ENCODE measurements around the gene GPR108.

The GPR108 gene

GRCh38 chr19:6737873-6738786 is 750 bp upstream of the GPR108 start:
- ChIA-PET POLR2A (interaction anchor here (0.6 to 1.9 kb wide), 5 partner anchors 18 to 131 kb away, joined by 3 to 9 read pairs (median 3); partner anchors contain the start of genes C3 and VAV1), CTCF (interaction anchor here (0.6 to 3.9 kb wide), 20 partner anchors 9 to 182 kb away, joined by 3 to 31 read pairs (median 4); partner anchors contain the start of gene VAV1)
- H3K9me3 ChIP-seq (ENCODE audit: control extremely low read depth in 1 of 5, control insufficient read depth in 4 of 5, insufficient read depth in 2 of 5, low read depth in 1 of 5, low read length in 4 of 5): no peaks in the 10 kb centered on the region
- H3K27ac ChIP-seq (ENCODE audit: insufficient read depth in 1 of 2, low read depth in 1 of 2, low read length in 2 of 2, poor library complexity in 1 of 2, severe bottlenecking in 2 of 2): peak overlapping the region in 1 of 2 experiments; percentile 71
- H3K27me3 ChIP-seq (replicated peaks in 2 of 5; ENCODE audit: control insufficient read depth in 4 of 5, insufficient read depth in 5 of 5, low read length in 4 of 5): no peaks in the 10 kb centered on the region
- H3K4me1 ChIP-seq (ENCODE audit: control extremely low read depth in 1 of 4, control insufficient read depth in 4 of 4, insufficient read depth in 4 of 4, low read length in 3 of 4): peaks cover 5 to 54% (median 50%) of the 10 kb centered on the region in 4 experiments
- peak; percentile 83 to 90 (median 90) for DNase-seq
- H3K4me3 ChIP-seq (ENCODE audit: control insufficient read depth in 1 of 7, extremely low read depth in 1 of 7, insufficient read depth in 4 of 7, low read depth in 2 of 7, low read length in 6 of 7): peak overlapping the region in 6 of 7 experiments; percentile 24 to 81 (median 68)
- H3K36me3 ChIP-seq (ENCODE audit: control insufficient read depth in 4 of 4, insufficient read depth in 4 of 4, low read length in 3 of 4): peaks cover 0 to 15% (median 5%) of the 10 kb centered on the region in 4 experiments
- 23% methylated on average over 11 of the region's 13 CpGs for WGBS (ENCODE audit: insufficient coverage)

- POLR2A ChIA-PET: no interaction called here
Measured at GRCh38 chr19:6736917-6737283, 480 bp downstream of the GPR108 start.

DNA sequence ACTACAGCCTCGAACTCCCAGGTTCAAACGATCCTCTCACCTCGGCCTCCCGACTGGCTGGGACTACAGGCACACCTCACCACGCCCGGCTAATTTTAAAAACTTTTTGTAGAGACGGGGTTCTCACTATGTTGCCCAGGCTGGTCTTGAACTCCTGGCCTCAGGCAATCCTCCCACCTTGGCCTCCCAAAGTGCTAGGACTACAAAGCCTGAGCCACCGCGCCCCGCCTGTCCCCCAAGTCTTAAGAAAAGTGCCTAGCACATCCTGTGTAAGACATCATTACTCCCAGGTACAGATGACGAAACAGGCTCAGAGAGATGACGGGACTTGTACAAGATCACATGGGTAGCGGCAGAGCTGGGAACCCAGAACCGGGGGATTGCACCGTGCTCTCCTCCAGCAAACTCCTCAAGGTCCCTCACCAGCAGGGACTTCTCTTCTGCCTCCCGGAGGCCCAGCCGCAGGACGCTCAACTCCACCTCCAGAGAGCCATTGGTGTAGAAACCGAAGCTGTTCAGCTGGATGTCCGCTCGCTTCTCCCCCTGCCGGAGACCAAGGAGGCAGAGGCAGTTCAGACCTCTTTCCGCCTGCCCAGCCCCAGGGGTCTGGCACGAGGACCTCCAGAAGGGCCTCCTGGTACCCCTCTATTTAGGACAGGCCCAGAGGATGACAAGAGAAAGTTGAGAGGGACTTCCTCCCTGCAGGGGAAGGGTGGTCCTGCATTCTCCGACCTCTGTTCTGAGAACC is 1.0 kb downstream of the GPR108 start:
- CTCF ChIA-PET: interaction anchor here (1.0 to 3.9 kb wide), 15 partner anchors 11 to 220 kb away, joined by 3 to 31 read pairs (median 5); partner anchors contain the start of gene VAV1
- Histone ChIP-seq H3K36me3 (ENCODE audit: control insufficient read depth in 4 of 4, insufficient read depth in 4 of 4, low read length in 3 of 4) (peaks cover 2 to 27% (median 14%) of the 10 kb centered on the region in 4 experiments), H3K4me3 (ENCODE audit: control insufficient read depth in 1 of 7, extremely low read depth in 1 of 7, insufficient read depth in 4 of 7, low read depth in 2 of 7, low read length in 6 of 7) (peak overlapping the region; percentile 77 to 93 (median 79)), H3K9me3 (ENCODE audit: control extremely low read depth in 1 of 5, control insufficient read depth in 4 of 5, insufficient read depth in 2 of 5, low read depth in 1 of 5, low read length in 4 of 5) (no peaks in the 10 kb centered on the region), H3K4me1 (ENCODE audit: control extremely low read depth in 1 of 4, control insufficient read depth in 4 of 4, insufficient read depth in 4 of 4, low read length in 3 of 4) (peaks cover 5 to 53% (median 48%) of the 10 kb centered on the region in 4 experiments), H3K27me3 (replicated peaks in 2 of 5; ENCODE audit: control insufficient read depth in 4 of 5, insufficient read depth in 5 of 5, low read length in 4 of 5) (no peaks in the 10 kb centered on the region), H3K27ac (ENCODE audit: insufficient read depth in 1 of 2, low read depth in 1 of 2, low read length in 2 of 2, poor library complexity in 1 of 2, severe bottlenecking in 2 of 2) (peak overlapping the region; percentile 95 to 98)
- DNase-seq: peak; percentile 86 to 91 (median 89)
- POLR2A ChIA-PET: no interaction called here
- WGBS (ENCODE audit: insufficient coverage): 27% methylated on average over 25 of the region's 25 CpGs

More at GRCh38 chr19:6736917-6737283, 480 bp downstream of the GPR108 start:
- H3K27me3 ChIP-seq (replicated peaks in 2 of 5; ENCODE audit: control insufficient read depth in 4 of 5, insufficient read depth in 5 of 5, low read length in 4 of 5): no peaks in the 10 kb centered on the region
- H3K4me1 ChIP-seq (ENCODE audit: control extremely low read depth in 1 of 4, control insufficient read depth in 4 of 4, insufficient read depth in 4 of 4, low read length in 3 of 4): peaks cover 5 to 54% (median 50%) of the 10 kb centered on the region in 4 experiments
- peak overlapping the region; percentile 77 to 93 (median 79) for H3K4me3 ChIP-seq (ENCODE audit: control insufficient read depth in 1 of 7, extremely low read depth in 1 of 7, insufficient read depth in 4 of 7, low read depth in 2 of 7, low read length in 6 of 7)
- H3K9me3 ChIP-seq (ENCODE audit: control extremely low read depth in 1 of 5, control insufficient read depth in 4 of 5, insufficient read depth in 2 of 5, low read depth in 1 of 5, low read length in 4 of 5): no peaks in the 10 kb centered on the region
- CTCF ChIA-PET: interaction anchor here (0.6 to 3.9 kb wide), 18 partner anchors 9 to 220 kb away, joined by 3 to 31 read pairs (median 4); partner anchors contain the start of gene VAV1
- 0% methylated on average over 11 of the region's 16 CpGs for WGBS (ENCODE audit: insufficient coverage)
- peaks cover 0 to 23% (median 9%) of the 10 kb centered on the region in 4 experiments for H3K36me3 ChIP-seq (ENCODE audit: control insufficient read depth in 4 of 4, insufficient read depth in 4 of 4, low read length in 3 of 4)
- no peak for DNase-seq
- peak overlapping the region; percentile 95 to 98 for H3K27ac ChIP-seq (ENCODE audit: insufficient read depth in 1 of 2, low read depth in 1 of 2, low read length in 2 of 2, poor library complexity in 1 of 2, severe bottlenecking in 2 of 2)

- 90% methylated on average over 13 of the region's 15 CpGs for WGBS (ENCODE audit: insufficient coverage)
- Histone ChIP-seq H3K4me3 (ENCODE audit: control insufficient read depth in 1 of 7, extremely low read depth in 1 of 7, insufficient read depth in 4 of 7, low read depth in 2 of 7, low read length in 6 of 7) (peak overlapping the region in 2 of 7 experiments; percentile 77 to 93), H3K36me3 (ENCODE audit: control insufficient read depth in 4 of 4, insufficient read depth in 4 of 4, low read length in 3 of 4) (peaks cover 2 to 31% (median 14%) of the 10 kb centered on the region in 4 experiments), H3K9me3 (ENCODE audit: control extremely low read depth in 1 of 5, control insufficient read depth in 4 of 5, insufficient read depth in 2 of 5, low read depth in 1 of 5, low read length in 4 of 5) (no peaks in the 10 kb centered on the region), H3K27me3 (replicated peaks in 2 of 5; ENCODE audit: control insufficient read depth in 4 of 5, insufficient read depth in 5 of 5, low read length in 4 of 5) (no peaks in the 10 kb centered on the region), H3K27ac (ENCODE audit: insufficient read depth in 1 of 2, low read depth in 1 of 2, low read length in 2 of 2, poor library complexity in 1 of 2, severe bottlenecking in 2 of 2) (peak overlapping the region in 1 of 2 experiments; percentile 98), H3K4me1 (ENCODE audit: control extremely low read depth in 1 of 4, control insufficient read depth in 4 of 4, insufficient read depth in 4 of 4, low read length in 3 of 4) (peaks cover 5 to 43% (median 38%) of the 10 kb centered on the region in 4 experiments)
- CTCF ChIA-PET: interaction anchor here (0.9 to 3.9 kb wide), 11 partner anchors 10 to 183 kb away, joined by 3 to 22 read pairs (median 4); partner anchors contain the start of gene VAV1
- DNase-seq: no peak
- POLR2A ChIA-PET: no interaction called here
Measured at GRCh38 chr19:6735181-6735911, 2.0 kb downstream of the GPR108 start.

DNA sequence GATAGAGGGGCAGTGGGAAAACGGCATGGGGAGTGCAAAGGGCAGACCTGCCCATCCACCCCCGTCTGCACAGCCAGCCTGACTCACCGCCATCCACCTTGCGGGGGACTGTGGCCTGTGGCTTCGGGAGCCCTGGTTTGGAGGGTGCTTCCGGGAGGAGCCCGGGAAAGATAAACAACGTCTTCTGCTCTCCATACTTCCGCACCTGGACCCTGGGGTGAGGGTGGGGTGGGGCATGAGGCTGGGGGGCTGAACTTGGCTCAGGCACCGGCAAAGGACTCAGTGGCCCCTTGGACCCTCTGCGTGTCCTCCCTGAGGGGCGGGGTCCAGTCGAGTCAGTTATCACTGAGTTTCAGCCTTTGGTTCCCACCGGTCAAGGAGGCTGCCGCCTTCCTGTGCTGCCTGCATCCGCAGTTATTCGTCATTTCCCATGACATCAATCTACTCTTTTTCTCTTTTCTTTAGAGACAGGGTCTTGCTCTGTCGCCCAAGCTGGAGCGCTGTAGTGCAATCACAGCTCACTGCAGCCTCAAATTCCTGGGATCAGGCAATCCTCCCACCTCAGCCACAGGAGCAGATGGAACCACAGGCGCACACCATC is 3.2 kb downstream of the GPR108 start:
- no peak overlapping the region for H3K27ac ChIP-seq (ENCODE audit: insufficient read depth in 1 of 2, low read depth in 1 of 2, low read length in 2 of 2, poor library complexity in 1 of 2, severe bottlenecking in 2 of 2)
- CTCF ChIA-PET: interaction anchor here (0.9 to 1.0 kb wide), 2 partner anchors 88 to 101 kb away, joined by 3 read pairs; no protein-coding TSS in a partner anchor
- H3K27me3 ChIP-seq (replicated peaks in 2 of 5; ENCODE audit: control insufficient read depth in 4 of 5, insufficient read depth in 5 of 5, low read length in 4 of 5): no peaks in the 10 kb centered on the region
- no peak for DNase-seq
- WGBS (ENCODE audit: insufficient coverage): 85% methylated on average over 14 of the region's 20 CpGs
- H3K36me3 ChIP-seq (ENCODE audit: control insufficient read depth in 4 of 4, insufficient read depth in 4 of 4, low read length in 3 of 4): peaks cover 2 to 31% (median 14%) of the 10 kb centered on the region in 4 experiments
- no peak overlapping the region for H3K4me3 ChIP-seq (ENCODE audit: control insufficient read depth in 1 of 7, extremely low read depth in 1 of 7, insufficient read depth in 4 of 7, low read depth in 2 of 7, low read length in 6 of 7)
- H3K4me1 ChIP-seq (ENCODE audit: control extremely low read depth in 1 of 4, control insufficient read depth in 4 of 4, insufficient read depth in 4 of 4, low read length in 3 of 4): peaks cover 5 to 38% (median 30%) of the 10 kb centered on the region in 4 experiments
- no peaks in the 10 kb centered on the region for H3K9me3 ChIP-seq (ENCODE audit: control extremely low read depth in 1 of 5, control insufficient read depth in 4 of 5, insufficient read depth in 2 of 5, low read depth in 1 of 5, low read length in 4 of 5)
- POLR2A ChIA-PET: no interaction called here
